ENCODE results near the gene PCOLCE2.

PCOLCE2 gene

GRCh38 chr3:142779591-142779990 is 109.3 kb downstream of the PCOLCE2 start:
- no peak overlapping the region for H3K27ac ChIP-seq
- no peak for TF ChIP-seq CTCF (conservative IDR thresholded peaks at IDR 0.05)

GRCh38 chr3:142778541-142778940 is 110.3 kb downstream of the PCOLCE2 start:
- no peak overlapping the region for H3K27ac ChIP-seq
- no peak for TF ChIP-seq CTCF (conservative IDR thresholded peaks at IDR 0.05)

- no peak overlapping the region for H3K27ac ChIP-seq
- TF ChIP-seq CTCF (conservative IDR thresholded peaks at IDR 0.05): no peak
These were observed 111.0 kb downstream of the PCOLCE2 start for GRCh38 chr3:142777927-142778326.

- no peak overlapping the region for H3K27ac ChIP-seq
- no peak for TF ChIP-seq CTCF (conservative IDR thresholded peaks at IDR 0.05)
These were observed 120.5 kb downstream of the PCOLCE2 start for GRCh38 chr3:142768338-142768737.
